IPS-20b (cell line): ENCODE data around the gene SENP7.
A peak's percentile ranks its signal among the peaks of the same experiment; 100 is the strongest.
"Not testable (repeated sequence)": the region's sequence is repeated elsewhere in the genome, so short reads cannot be mapped to it uniquely, and the experiment has no call there.

Source experiments
- H3K27ac ChIP-seq: one replicate; pipeline ENCODE4 v1.5.1; 2013; ENCODE audit warnings: low read length
- H3K27me3 ChIP-seq: 2 replicates; pipeline ENCODE4 v1.6.1; 2013; ENCODE audit warnings: mild to moderate bottlenecking, low read length, inconsistent platforms; ENCODE audit not compliant: insufficient read depth
- H3K36me3 ChIP-seq: 2 replicates; pipeline ENCODE4 v1.6.1; 2013; ENCODE audit warnings: low read depth, mild to moderate bottlenecking, inconsistent platforms, low read length, moderate library complexity; ENCODE audit not compliant: insufficient read depth
- H3K4me1 ChIP-seq: 2 replicates; pipeline ENCODE4 v1.6.1; 2013; ENCODE audit warnings: mild to moderate bottlenecking, control low read depth, inconsistent platforms, low read length, moderate library complexity; ENCODE audit not compliant: insufficient read depth
- H3K4me3 ChIP-seq: 2 replicates; pipeline ENCODE4 v1.5.1; 2013; ENCODE audit warnings: mild to moderate bottlenecking, low read length, inconsistent platforms
- H3K9ac ChIP-seq: 2 replicates; pipeline ENCODE4 v1.6.1; 2013; ENCODE audit warnings: low read depth, mild to moderate bottlenecking, inconsistent platforms, low read length, moderate library complexity
- H3K9me3 ChIP-seq: 2 replicates; pipeline ENCODE4 v1.6.1; 2013; ENCODE audit warnings: mild to moderate bottlenecking, low read depth, low read length, inconsistent platforms; ENCODE audit not compliant: insufficient read depth

SENP7 gene

DNA sequence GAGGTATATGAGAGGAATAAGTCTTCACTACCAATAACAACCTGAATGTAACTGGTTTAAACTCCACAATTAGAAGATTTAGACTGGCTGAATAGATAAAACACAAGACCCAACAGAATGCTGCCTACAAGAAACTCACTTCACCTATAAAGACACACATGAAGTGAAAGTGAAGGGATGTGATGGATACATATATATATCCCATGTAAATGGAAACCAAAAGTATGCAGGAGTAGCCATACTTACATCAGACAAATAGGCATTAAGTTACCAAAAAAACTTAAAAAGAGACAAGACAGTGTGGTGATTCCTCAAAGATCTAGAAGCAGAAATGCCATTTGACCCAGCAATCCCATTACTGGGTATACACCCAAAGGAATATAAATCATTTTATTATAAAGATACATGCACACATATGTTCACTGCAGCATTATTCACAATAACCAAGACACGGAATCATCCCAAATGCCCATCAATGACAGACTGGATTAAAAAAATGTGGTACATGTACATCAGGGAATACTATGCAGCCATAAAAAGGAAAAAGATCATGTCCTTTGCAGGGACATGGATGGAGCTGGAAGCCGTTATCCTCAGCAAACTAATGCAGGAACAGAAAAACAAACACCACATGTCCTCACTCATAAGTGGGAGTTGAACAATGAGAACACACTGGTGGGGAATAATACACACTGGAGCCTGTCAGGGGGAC is 38.0 kb downstream of the SENP7 start:
- not testable (repeated sequence) for H3K4me3 ChIP-seq, H3K9me3 ChIP-seq, H3K27me3 ChIP-seq, H3K4me1 ChIP-seq, H3K36me3 ChIP-seq, H3K9ac ChIP-seq, H3K27ac ChIP-seq

DNA sequence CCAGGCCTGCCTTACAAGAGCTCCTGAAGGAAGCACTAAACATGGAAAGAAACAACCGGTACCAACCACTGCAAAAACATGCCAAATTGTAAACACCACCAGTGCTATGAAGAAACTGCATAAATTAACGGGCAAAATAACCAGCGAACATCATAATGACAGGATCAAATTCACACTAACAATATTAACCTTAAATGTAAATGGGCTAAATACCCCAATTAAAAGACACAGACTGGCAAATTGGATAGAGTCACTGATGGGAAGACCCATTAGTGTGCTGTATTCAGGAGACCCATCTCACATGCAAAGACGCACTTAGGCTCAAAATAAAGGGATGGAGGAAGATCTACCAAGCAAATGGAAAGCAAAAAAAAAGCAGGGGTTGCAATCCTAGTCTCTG is 44.3 kb downstream of the SENP7 start:
- H3K4me1 ChIP-seq, H3K4me3 ChIP-seq, H3K9ac ChIP-seq, H3K27ac ChIP-seq, H3K36me3 ChIP-seq, H3K9me3 ChIP-seq, H3K27me3 ChIP-seq: not testable (repeated sequence)

DNA sequence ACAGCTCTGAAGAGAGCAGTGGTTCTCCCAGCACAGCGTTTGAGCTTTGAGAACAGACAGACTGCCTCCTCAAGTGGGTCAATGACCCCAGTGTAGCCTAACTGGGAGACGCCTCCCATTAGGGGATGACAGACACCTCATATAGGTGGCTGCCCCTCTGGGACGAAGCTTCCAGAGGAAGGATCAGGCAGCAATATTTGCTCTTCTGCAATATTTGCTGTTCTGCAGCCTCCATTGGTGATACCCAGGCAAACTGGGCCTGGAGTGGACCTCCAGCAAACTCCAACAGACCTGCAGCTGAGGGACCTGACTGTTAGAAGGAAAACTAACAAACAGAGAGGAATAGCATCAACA is 45.7 kb downstream of the SENP7 start:
- H3K27me3 ChIP-seq, H3K9me3 ChIP-seq, H3K27ac ChIP-seq, H3K4me1 ChIP-seq, H3K36me3 ChIP-seq, H3K4me3 ChIP-seq: not testable (repeated sequence)
- H3K9ac ChIP-seq = peak overlapping the region; percentile 61; the same call in 1 of the 2 replicates

DNA sequence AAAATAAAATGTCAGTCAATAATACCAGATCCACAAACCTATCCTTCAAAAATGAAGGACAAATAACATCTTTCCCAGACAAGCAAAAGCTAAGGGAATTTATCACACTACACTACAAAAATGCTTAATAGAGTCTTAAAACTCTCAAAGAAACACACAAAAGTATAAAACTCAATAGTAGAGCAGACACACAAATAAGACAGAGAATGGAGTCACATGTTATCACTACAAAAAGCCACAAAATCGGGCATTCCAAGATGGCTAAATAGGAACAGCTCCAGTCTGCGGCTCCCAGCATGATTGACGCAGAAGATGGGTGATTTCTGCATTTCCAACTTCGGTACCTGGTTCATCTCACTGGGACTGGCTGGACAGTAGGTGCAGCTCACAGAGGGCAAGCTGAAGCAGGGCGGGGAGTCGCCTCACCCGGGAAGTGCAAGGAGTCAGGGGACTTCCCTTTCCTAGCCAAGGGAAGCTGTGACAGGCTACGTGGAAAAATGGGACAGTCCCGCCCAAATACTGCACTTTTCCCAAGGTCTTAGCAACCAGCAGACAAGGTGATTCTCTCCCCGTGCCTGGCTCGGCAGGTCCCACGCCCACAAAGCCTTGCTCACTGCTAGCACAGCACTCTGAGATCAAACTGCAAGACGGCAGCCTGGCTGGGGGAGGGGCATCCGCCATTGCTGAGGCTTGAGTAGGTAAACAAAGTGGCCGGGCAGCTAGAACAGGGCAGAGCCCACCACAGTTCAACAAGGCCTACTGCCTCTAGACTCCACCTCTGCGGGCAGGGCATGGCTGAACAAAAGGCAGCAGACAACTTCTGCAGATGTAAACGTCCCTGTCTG is 46.3 kb downstream of the SENP7 start:
- Histone ChIP-seq H3K4me1 (no peaks in the 10 kb centered on the region; the same call in 1 of the 2 replicates), H3K4me3 (peak overlapping the region; percentile 51), H3K36me3 (no peaks in the 10 kb centered on the region), H3K27me3 (no peaks in the 10 kb centered on the region), H3K9ac (peak overlapping the region; percentile 61; the same call in 1 of the 2 replicates), H3K9me3 (no peaks in the 10 kb centered on the region), H3K27ac (no peak overlapping the region)

DNA sequence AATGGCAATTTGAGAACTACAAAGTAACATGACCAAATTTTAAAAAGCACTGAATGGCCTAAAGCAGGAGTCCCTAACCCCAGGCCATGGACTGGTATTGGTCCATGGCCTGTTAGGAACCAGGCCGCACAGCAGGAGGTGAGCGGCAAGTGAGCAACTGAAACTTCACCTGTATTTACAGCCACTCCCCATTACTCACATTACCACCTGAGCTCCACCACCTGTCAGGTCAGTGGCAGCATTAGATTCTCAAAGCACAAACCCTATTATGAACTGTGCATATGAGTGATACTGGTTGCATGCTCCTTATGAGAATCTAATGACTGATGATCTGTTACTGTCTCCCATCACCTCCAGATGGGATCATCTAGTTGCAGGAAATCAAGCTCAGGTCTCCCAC is 48.8 kb downstream of the SENP7 start:
- H3K36me3 ChIP-seq = no peaks in the 10 kb centered on the region
- no peaks in the 10 kb centered on the region for H3K9me3 ChIP-seq
- H3K27me3 ChIP-seq = no peaks in the 10 kb centered on the region

DNA sequence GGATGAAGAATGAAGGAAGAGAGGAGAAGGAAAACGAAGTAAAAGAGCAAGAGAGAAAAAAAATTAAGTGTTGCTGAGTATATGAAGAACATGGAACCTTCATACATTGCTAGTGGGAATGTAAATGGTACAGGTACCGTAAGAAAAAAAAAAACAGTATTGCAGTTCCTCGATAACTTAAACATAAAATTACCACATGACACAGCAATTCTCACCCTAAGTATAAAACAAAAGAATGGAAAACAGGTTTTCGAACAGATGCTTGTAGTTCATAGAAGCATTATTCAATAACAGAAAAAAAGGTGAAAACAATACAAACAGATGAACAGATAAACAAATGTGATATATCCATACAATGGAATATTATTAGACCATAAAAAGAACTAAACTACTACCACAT is 51.6 kb downstream of the SENP7 start:
- no peak overlapping the region for H3K9ac ChIP-seq
- H3K36me3 ChIP-seq = no peaks in the 10 kb centered on the region
- no peak overlapping the region for H3K4me3 ChIP-seq
- H3K27me3 ChIP-seq = no peaks in the 10 kb centered on the region
- no peak overlapping the region for H3K27ac ChIP-seq
- H3K9me3 ChIP-seq = no peaks in the 10 kb centered on the region
- no peaks in the 10 kb centered on the region; the same call in 1 of the 2 replicates for H3K4me1 ChIP-seq

More for the DNA sequence above, 48.8 kb downstream of the SENP7 start:
- H3K4me3 ChIP-seq = no peak overlapping the region
- no peak overlapping the region for H3K9ac ChIP-seq
- no peaks in the 10 kb centered on the region; the same call in 1 of the 2 replicates for H3K4me1 ChIP-seq
- H3K27ac ChIP-seq = no peak overlapping the region

DNA sequence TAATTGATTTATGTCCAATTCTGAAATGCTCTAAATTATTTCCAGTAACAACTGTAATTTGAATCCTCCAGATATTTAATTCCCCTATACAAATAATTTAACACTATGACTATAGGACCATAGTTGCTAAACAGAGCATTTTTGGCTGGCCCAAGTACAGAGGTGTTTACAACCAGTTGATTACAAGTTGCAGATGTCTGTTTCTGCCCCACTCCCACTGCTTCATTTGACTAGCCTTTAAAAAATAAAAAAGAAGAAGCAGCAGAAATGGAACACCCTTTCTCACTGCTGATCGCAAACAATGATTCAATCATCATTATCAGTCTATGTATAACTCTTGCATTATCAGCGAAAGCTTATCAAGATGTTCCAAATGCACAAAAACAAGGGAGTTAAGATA is 54.6 kb downstream of the SENP7 start:
- H3K9me3 ChIP-seq = no peaks in the 10 kb centered on the region
- H3K27ac ChIP-seq = no peak overlapping the region
- H3K36me3 ChIP-seq = no peaks in the 10 kb centered on the region
- H3K9ac ChIP-seq = no peak overlapping the region
- no peaks in the 10 kb centered on the region for H3K4me1 ChIP-seq
- H3K4me3 ChIP-seq = no peak overlapping the region
- H3K27me3 ChIP-seq = no peaks in the 10 kb centered on the region

DNA sequence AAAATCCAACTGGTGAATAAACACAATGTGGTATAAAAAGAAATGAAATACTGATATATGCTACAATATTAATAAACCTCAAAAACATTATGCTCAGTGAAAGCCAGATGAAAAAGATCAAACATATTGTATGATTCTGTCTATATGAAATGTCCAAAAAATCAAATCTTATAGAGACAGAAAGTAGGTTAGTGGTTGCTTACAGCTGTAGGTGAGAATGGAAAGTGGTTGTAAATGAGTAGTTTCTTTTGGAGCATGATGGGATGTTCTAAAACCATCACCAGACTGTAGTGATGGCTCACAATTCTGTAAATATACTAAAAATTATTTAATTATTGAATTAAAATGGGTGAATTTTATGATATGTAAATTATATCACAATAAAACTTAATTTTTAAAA is 58.4 kb downstream of the SENP7 start:
- Histone ChIP-seq H3K9ac (no peak overlapping the region), H3K36me3 (no peaks in the 10 kb centered on the region), H3K27ac (no peak overlapping the region), H3K4me1 (no peaks in the 10 kb centered on the region), H3K9me3 (no peaks in the 10 kb centered on the region), H3K4me3 (no peak overlapping the region), H3K27me3 (no peaks in the 10 kb centered on the region)

DNA sequence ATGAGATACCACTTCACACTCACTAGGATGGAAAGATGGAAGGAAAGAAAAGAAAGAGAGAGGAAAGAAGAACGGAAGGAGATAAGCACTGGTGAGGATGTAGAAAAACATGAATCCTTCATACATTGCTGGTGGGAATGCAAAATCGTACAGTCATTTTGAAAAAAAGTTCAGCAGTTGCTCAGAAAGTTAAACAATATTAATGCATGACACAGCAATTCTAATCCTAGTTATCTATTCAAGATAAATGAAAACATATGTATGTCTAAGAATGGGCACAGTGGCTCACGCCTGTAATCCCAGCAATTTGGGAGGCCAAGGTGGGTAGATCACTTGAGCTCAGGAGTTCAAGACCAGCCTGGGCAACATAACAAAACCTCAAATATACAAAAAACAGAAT is 59.1 kb downstream of the SENP7 start:
- H3K4me1 ChIP-seq = no peaks in the 10 kb centered on the region
- no peak overlapping the region for H3K9ac ChIP-seq
- H3K27ac ChIP-seq = no peak overlapping the region
- no peaks in the 10 kb centered on the region for H3K9me3 ChIP-seq
- H3K27me3 ChIP-seq = no peaks in the 10 kb centered on the region
- no peak overlapping the region for H3K4me3 ChIP-seq
- no peaks in the 10 kb centered on the region for H3K36me3 ChIP-seq

DNA sequence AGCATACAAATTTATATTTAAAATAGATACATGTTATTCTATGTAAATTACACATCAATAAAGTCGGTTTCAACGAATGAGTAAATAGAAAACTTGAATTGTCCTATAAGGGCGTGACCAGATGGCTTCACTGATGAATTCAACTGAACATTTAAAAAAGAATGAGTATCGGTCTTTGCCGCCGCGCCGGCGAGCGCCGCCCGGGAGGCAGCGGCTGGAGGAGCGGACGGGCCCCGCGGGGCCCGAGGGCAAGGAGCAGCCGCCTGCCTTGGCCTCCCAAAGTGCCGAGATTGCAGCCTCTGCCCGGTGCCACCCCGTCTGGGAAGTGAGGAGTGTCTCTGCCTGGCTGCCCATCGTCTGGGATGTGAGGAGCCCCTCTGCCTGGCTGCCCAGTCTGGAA is 74.4 kb downstream of the SENP7 start:
- not testable (repeated sequence) for H3K4me1 ChIP-seq, H3K27ac ChIP-seq, H3K4me3 ChIP-seq, H3K9ac ChIP-seq, H3K27me3 ChIP-seq, H3K36me3 ChIP-seq
- peaks cover 11% of the 10 kb centered on the region; the same call in 1 of the 2 replicates for H3K9me3 ChIP-seq

DNA sequence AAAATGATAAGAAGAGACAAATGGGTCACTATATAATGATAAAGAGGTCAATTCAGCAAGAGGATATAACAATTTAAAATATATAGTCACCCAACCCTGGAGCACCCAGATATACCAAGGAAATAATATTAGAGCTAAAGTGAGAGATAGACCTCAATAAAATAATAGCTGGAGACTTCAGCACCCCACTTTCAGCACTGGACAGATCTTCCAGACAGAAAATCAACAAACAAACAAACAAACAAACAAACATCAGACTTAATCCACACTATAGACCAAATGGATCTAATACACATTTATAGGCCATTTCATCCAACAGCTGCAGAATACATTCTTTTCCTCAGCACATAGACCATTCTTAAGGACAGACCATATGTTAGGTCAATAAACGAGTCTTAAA is 79.4 kb downstream of the SENP7 start:
- H3K4me1 ChIP-seq = no peaks in the 10 kb centered on the region
- no peaks in the 10 kb centered on the region for H3K36me3 ChIP-seq
- no peaks in the 10 kb centered on the region for H3K27me3 ChIP-seq
- H3K9me3 ChIP-seq = peaks cover 4% of the 10 kb centered on the region; the same call in 1 of the 2 replicates
- no peak overlapping the region for H3K27ac ChIP-seq
- no peak overlapping the region for H3K4me3 ChIP-seq
- H3K9ac ChIP-seq = no peak overlapping the region
